ENCODE data around the gene NIPBL. TPM values are rescaled to one million over a fixed set of nuclear protein-coding genes. Genes with fewer than 3 reads are reported as not detected.

The NIPBL gene
- total RNA-seq, 1 experiment from 2014 or later: 61.3 TPM

GRCh38 chr5:36978196-36978595 is 101.6 kb downstream of the NIPBL start:
- H3K4ac ChIP-seq (ENCODE audit: low read depth, low read length): no peak overlapping the region
- no peak overlapping the region for H2BK15ac ChIP-seq (ENCODE audit: low read depth, low read length)
- no peaks in the 10 kb centered on the region for H3K4me1 ChIP-seq (ENCODE audit: insufficient read depth, low read length)
- H3K27ac ChIP-seq (ENCODE audit: insufficient read length, low read depth, low read length): no peak overlapping the region
- no peaks in the 10 kb centered on the region for H3K9me3 ChIP-seq (ENCODE audit: control insufficient read depth, low read depth, low read length)
- H3K23ac ChIP-seq (ENCODE audit: insufficient read length, low read depth, low read length): no peak overlapping the region
- H2AFZ ChIP-seq (ENCODE audit: low read length): no peak overlapping the region
- H2BK20ac ChIP-seq (ENCODE audit: low read depth, low read length, poor library complexity, severe bottlenecking): no peak overlapping the region
- H3K4me2 ChIP-seq (ENCODE audit: insufficient read depth, insufficient read length, low read length): no peak overlapping the region
- H4K8ac ChIP-seq (replicated peaks; ENCODE audit: insufficient read length, low read depth, low read length): no peak overlapping the region
- no peak overlapping the region for H2BK120ac ChIP-seq (ENCODE audit: low read depth, low read length, poor library complexity, severe bottlenecking)
- no peaks in the 10 kb centered on the region for H3K4me1 Mint-ChIP-seq
- no peaks in the 10 kb centered on the region; the same call in 1 of the 2 replicates for H3K79me2 ChIP-seq (ENCODE audit: insufficient read depth, low read length)
- no peak for DNase-seq
- TF ChIP-seq CTCF (conservative IDR thresholded peaks at IDR 0.05): no peak
- no peak overlapping the region for H3K4me3 Mint-ChIP-seq
- no peaks in the 10 kb centered on the region for H3K27me3 ChIP-seq (ENCODE audit: insufficient read depth, low read length)
- H2BK5ac ChIP-seq (ENCODE audit: insufficient read length, low read length): no peak overlapping the region
- H3K27me3 Mint-ChIP-seq (ENCODE audit: low read depth): no peaks in the 10 kb centered on the region
- H3K18ac ChIP-seq (ENCODE audit: insufficient read length, low read depth, low read length): no peak overlapping the region
- H3T11ph ChIP-seq (ENCODE audit: low read length): no peak overlapping the region
- H4K5ac ChIP-seq (ENCODE audit: insufficient read length, low read depth, low read length): no peak overlapping the region
- H2AK5ac ChIP-seq (ENCODE audit: insufficient read length, low read length): no peak overlapping the region
- H3K9me3 Mint-ChIP-seq: 0 out of 5 replicates have a peak, but pooled peaks cover 0 to 2% of the 10 kb centered on the region in 2 experiments
- H3K56ac ChIP-seq (ENCODE audit: insufficient read length, low read depth, low read length): no peak overlapping the region
- no peak overlapping the region for H2BK12ac ChIP-seq (ENCODE audit: insufficient read length, low read depth, low read length)
- no peak overlapping the region for H4K91ac ChIP-seq (ENCODE audit: insufficient read length, low read depth, low read length)
- H3K36me3 Mint-ChIP-seq (ENCODE audit: insufficient read depth in 1 of 3, low read depth in 3 of 3): peaks cover 25 to 36% (median 28%) of the 10 kb centered on the region in 3 experiments
- no peak overlapping the region for H3K14ac ChIP-seq (ENCODE audit: insufficient read depth, low read length)
- H3K79me1 ChIP-seq (ENCODE audit: insufficient read depth, low read depth, low read length, poor library complexity, severe bottlenecking): no peaks in the 10 kb centered on the region
- H3K9ac ChIP-seq (ENCODE audit: extremely low read depth, insufficient read length, low read length): no peak overlapping the region
- H4K20me1 ChIP-seq (ENCODE audit: control insufficient read depth, insufficient read depth, insufficient read length): no peaks in the 10 kb centered on the region
- no peaks in the 10 kb centered on the region for H3K23me2 ChIP-seq (ENCODE audit: insufficient read length, low read depth, low read length, poor library complexity, severe bottlenecking)
- no peak overlapping the region for H3K27ac Mint-ChIP-seq

Data from H9 (cell line).